Adrenal gland (tissue), 12 donors: ENCODE results near the gene NOB1. TPM values are rescaled to one million over a fixed set of nuclear protein-coding genes. Genes with fewer than 3 reads are reported as not detected.

Source experiments
- DNase-seq, 7 donors: peaks; one replicate each; pipeline ENCODE4 v3.0.0-alpha.2; 2019 to 2020
- H3K27ac ChIP-seq, 5 donors: fragments of 200-600 bp; sonication (generic) in 4 of 5; 1 replicate in 3 of 5; 2 replicates in 2 of 5; pipeline versions ENCODE4 v1.5.1 to v1.8.0; 2016 to 2020; ENCODE audit warnings: mild to moderate bottlenecking in 1 of 5
- H3K27me3 ChIP-seq: fragments of 200-600 bp; 2 replicates; pipeline ENCODE4 v1.8.0; 2021
- H3K36me3 ChIP-seq, 2 donors: fragments of 200-600 bp; replicated peaks in 1 of 2; 1 replicate in 1 of 2; 2 replicates in 1 of 2; pipeline versions ENCODE4 v1.5.1 to v1.8.0; 2018 to 2022
- H3K4me1 ChIP-seq, 2 donors: fragments of 200-600 bp; replicated peaks in 1 of 2; 1 replicate in 1 of 2; 2 replicates in 1 of 2; pipeline versions ENCODE4 v1.5.1 to v1.8.0; 2018 to 2021
- H3K4me3 ChIP-seq, 4 donors: fragments of 200-600 bp; sonication (generic) in 3 of 4; one replicate each; pipeline ENCODE4 v1.5.1; 2016 to 2018
- H3K9me3 ChIP-seq, 3 donors: fragments of 200-600 bp; sonication (generic) in 1 of 3; replicated peaks in 1 of 3; 1 replicate in 2 of 3; 2 replicates in 1 of 3; pipeline versions ENCODE4 v1.5.1 to v1.8.0; 2016 to 2021
- CTCF ChIP-seq, 6 experiments: fragments of 450-650 bp in 4 of 6; fragments of 200-600 bp in 2 of 6; sonication (generic) in 1 of 6; IDR thresholded peaks; 1 replicate in 5 of 6; 2 replicates in 1 of 6; pipeline versions ENCODE4 v1.5.1 to v1.8.0; 2016 to 2021; ENCODE audit warnings: antibody characterized with exemption in 6 of 6, mild to moderate bottlenecking in 2 of 6, moderate library complexity in 1 of 6
- POLR2A ChIP-seq, 2 donors: fragments of 450-650 bp; IDR thresholded peaks; one replicate each; pipeline ENCODE4 v1.6.1; 2017; ENCODE audit warnings: antibody characterized with exemption in 2 of 2, mild to moderate bottlenecking in 2 of 2, moderate library complexity in 1 of 2
- WGBS, 4 donors: extraction: QIAGEN DNeasy Blood & Tissue Kit in 2 of 4; methylation state at CpG; one replicate each; pipeline versions ENCODE4 v1.1.5 to v1.1.7; 2013 to 2017; 5-methylcytosine and 5-hydroxymethylcytosine counted together
- intact Hi-C, 2 donors: fragments of 100-400 bp; cut with DNase I; formaldehyde crosslinking; loops; one replicate each; pipeline versions ENCODE4 v1.14.1 to v1.15.0; 2022 to 2023
- polyA plus RNA-seq, 3 donors: library from polyadenylated mRNA; stranded (reverse); fragments of 200-250 nt in 2 of 3; fragments of 350-450 nt in 1 of 3; fragmentation: Illumina TruSeq in 1 of 3; extraction: RNeasy Lipid Tissue Mini Kit (QIAGEN cat#74804) in 1 of 3; gene quantifications; one replicate each; pipeline ENCODE4 v1.2.3, GENCODE V29; 2013 to 2014
- total RNA-seq, 9 donors: library from RNA; depleted of rRNA in 4 of 9; stranded (reverse); fragments of >200 nt in 4 of 9; fragments of 120-200 nt in 1 of 9; fragmentation: NEBNext Ultra II Directional in 1 of 9; extraction: Animal tissue kit (Norgen Biotek cat#: 25700) in 1 of 9; gene quantifications; one replicate each; pipeline versions ENCODE4 v1.1.0 to v1.2.4, GENCODE V29; 2013 to 2023
- donor health status: healthy with polysubstance abuse.
- donor health status: Bipolar disorder and iron deficiency.
- donor health status: DM: yes; HTN: yes; CAD: no.
- donor health status: DM: no; HTN: no; CAD: no.
- donor health status: DM: no; HTN: no; CAD: no.
- donor health status: DM: yes; HTN: yes; CAD: no.

The NOB1 gene
- total and polyA plus RNA-seq, 12 donors, result 26.9 to 98.4 (median 70.4) TPM

- intact Hi-C loops, result no loop called here
- 57 to 86% (median 79%) methylated on average over 2 of the region's 2 CpGs for WGBS, 4 donors
- peaks cover 0 to 8% of the 10 kb centered on the region in 2 donors for H3K36me3 ChIP-seq
Measured at GRCh38 chr16:69703638-69704037, 51.1 kb downstream of the NOB1 start.

DNA sequence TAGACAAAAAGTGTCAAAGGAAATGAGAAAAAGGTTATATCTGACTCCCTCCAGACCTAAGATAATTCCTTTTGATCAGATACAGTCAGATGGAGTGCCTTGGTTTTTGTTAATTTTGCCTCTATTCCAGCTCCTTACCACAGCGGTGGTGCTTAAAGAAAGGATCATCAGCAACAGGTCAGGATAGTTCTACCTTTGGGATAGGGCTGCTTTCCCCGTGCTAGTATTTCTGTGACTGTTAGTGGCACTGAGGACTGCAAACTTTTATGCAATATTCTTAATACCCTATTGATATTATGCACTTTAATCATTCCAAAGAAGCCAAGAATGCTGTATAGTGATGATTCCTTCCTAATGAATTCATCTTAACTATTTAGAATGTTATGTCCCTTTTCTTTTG lies 52.9 kb downstream of the NOB1 start:
- Histone ChIP-seq H3K4me3 (no peak overlapping the region), H3K36me3 (peaks cover 0 to 13% of the 10 kb centered on the region in 2 donors)
- intact Hi-C loops, result no loop called here

More at GRCh38 chr16:69703638-69704037, 51.1 kb downstream of the NOB1 start:
- Histone ChIP-seq H3K27ac (peak overlapping the region in 2 of 5 donors; percentile 11 to 27), H3K9me3 (no peaks in the 10 kb centered on the region), H3K27me3 (no peaks in the 10 kb centered on the region), H3K4me1 (peaks cover 0 to 12% of the 10 kb centered on the region in 2 donors), H3K4me3 (no peak overlapping the region)
- no peak for DNase-seq
- TF ChIP-seq POLR2A (IDR thresholded peaks at IDR 0.05), result no peak
- no peak for TF ChIP-seq CTCF (IDR thresholded peaks at IDR 0.05)

GRCh38 chr16:69701452-69701851 lies 53.3 kb downstream of the NOB1 start:
- TF ChIP-seq POLR2A (IDR thresholded peaks at IDR 0.05) (no peak), CTCF (IDR thresholded peaks at IDR 0.05) (no peak)
- no peak for DNase-seq
- H3K27me3 ChIP-seq, result no peaks in the 10 kb centered on the region
- H3K27ac ChIP-seq, result no peak overlapping the region
- peaks cover 0 to 12% of the 10 kb centered on the region in 2 donors for H3K4me1 ChIP-seq
- no peak overlapping the region for H3K4me3 ChIP-seq
- intact Hi-C loops, result no loop called here
- H3K36me3 ChIP-seq, result peaks cover 0 to 17% of the 10 kb centered on the region in 2 donors
- H3K9me3 ChIP-seq, result no peaks in the 10 kb centered on the region

More for the DNA sequence above, 52.9 kb downstream of the NOB1 start:
- no peaks in the 10 kb centered on the region for H3K27me3 ChIP-seq
- H3K4me1 ChIP-seq, result peaks cover 0 to 12% of the 10 kb centered on the region in 2 donors
- WGBS, 4 donors, result 86 to 100% (median 93%) methylated on average over 2 of the region's 2 CpGs
- TF ChIP-seq POLR2A (IDR thresholded peaks at IDR 0.05) (no peak), CTCF (IDR thresholded peaks at IDR 0.05) (no peak)
- H3K9me3 ChIP-seq, result no peaks in the 10 kb centered on the region
- no peak for DNase-seq
- no peak overlapping the region for H3K27ac ChIP-seq

GRCh38 chr16:69699915-69700314 lies 54.8 kb downstream of the NOB1 start:
- H3K27ac ChIP-seq, result no peak overlapping the region
- no peak for TF ChIP-seq CTCF (IDR thresholded peaks at IDR 0.05)
- intact Hi-C loops, result no loop called here
- no peak overlapping the region for H3K4me3 ChIP-seq
- 87 to 97% (median 94%) methylated on average over 1 of the region's 1 CpG for WGBS, 4 donors
- no peak for DNase-seq
- H3K36me3 ChIP-seq, result peaks cover 0 to 32% of the 10 kb centered on the region in 2 donors
- H3K4me1 ChIP-seq, result peaks cover 0 to 12% of the 10 kb centered on the region in 2 donors
- H3K27me3 ChIP-seq, result no peaks in the 10 kb centered on the region
- H3K9me3 ChIP-seq, result no peaks in the 10 kb centered on the region
